Smooth muscle cell (in vitro differentiated cells): ENCODE results near the gene MGST1. TPM values are rescaled to one million over a fixed set of nuclear protein-coding genes. Genes with fewer than 3 reads are reported as not detected.
"Not testable (repeated sequence)": the region's sequence is repeated elsewhere in the genome, so short reads cannot be mapped to it uniquely, and the experiment has no call there.

Source experiments
- DNase-seq: peaks from one replicate; lab custom pipeline; 2025; ENCODE audit not compliant: unreplicated experiment; lab: John Stamatoyannopoulos, UW
- H2AFZ ChIP-seq: fragments of 200-600 bp; sonication (generic); 2 replicates; pipeline ENCODE4 v1.6.0; 2016; ENCODE audit warnings: antibody characterized with exemption, low read depth, mild to moderate bottlenecking
- H3F3A ChIP-seq: fragments of 200-600 bp; sonication (generic); 2 replicates; pipeline ENCODE4 v1.6.0; 2017; ENCODE audit warnings: antibody characterized with exemption, low read depth
- H3K27ac ChIP-seq: fragments of 200-600 bp; sonication (generic); 2 replicates; pipeline ENCODE4 v1.5.1; 2016; ENCODE audit warnings: low read depth, mild to moderate bottlenecking
- H3K27me3 ChIP-seq: fragments of 200-600 bp; sonication (generic); 2 replicates; pipeline ENCODE4 v1.6.1; 2016; ENCODE audit warnings: low read depth, mild to moderate bottlenecking
- H3K36me3 ChIP-seq: fragments of 200-600 bp; sonication (generic); 2 replicates; pipeline ENCODE4 v1.5.1; 2016; ENCODE audit warnings: low read depth
- H3K4me1 ChIP-seq: fragments of 200-600 bp; sonication (generic); 2 replicates; pipeline ENCODE4 v1.5.1; 2016; ENCODE audit warnings: low read depth
- H3K4me2 ChIP-seq: fragments of 200-600 bp; sonication (generic); 2 replicates; pipeline ENCODE4 v1.6.0; 2016; ENCODE audit warnings: mild to moderate bottlenecking
- H3K4me3 ChIP-seq: fragments of 200-600 bp; sonication (generic); 2 replicates; pipeline ENCODE4 v1.5.1; 2016; ENCODE audit warnings: mild to moderate bottlenecking
- H3K79me2 ChIP-seq: fragments of 200-600 bp; sonication (generic); 2 replicates; pipeline ENCODE4 v1.6.0; 2016; ENCODE audit warnings: low read depth, mild to moderate bottlenecking
- H3K9ac ChIP-seq: fragments of 200-600 bp; sonication (generic); 2 replicates; pipeline ENCODE4 v1.6.0; 2016; ENCODE audit warnings: low read depth
- H3K9me3 ChIP-seq: fragments of 200-600 bp; sonication (generic); replicated peaks from 2 replicates; pipeline ENCODE4 v1.5.1; 2016; ENCODE audit warnings: low read depth
- H4K20me1 ChIP-seq: fragments of 200-600 bp; sonication (generic); 2 replicates; pipeline ENCODE4 v1.6.0; 2016; ENCODE audit warnings: low read depth
- WGBS: methylation state at CpG from one replicate; pipeline ENCODE4 v1.1.7; 2016; ENCODE audit warnings: low lambda C conversion rate; 5-methylcytosine and 5-hydroxymethylcytosine counted together
- polyA plus RNA-seq: library from polyadenylated mRNA; unstranded; fragments of >200 nt; fragmentation: Nextera tagmentation; extraction: Ambion mirVana; gene quantifications from 2 replicates; pipeline ENCODE4 v1.2.1, GENCODE V29; 2016
- total RNA-seq: library from RNA; depleted of rRNA; stranded (reverse); fragments of >200 nt; gene quantifications from 2 replicates; pipeline ENCODE4 v1.2.3, GENCODE V29; 2014
- TF ChIP-seq, protein P1 (sequence below): fragments of 200-600 bp; sonication (generic); IDR thresholded peaks from 2 replicates; pipeline ENCODE4 v1.5.1; 2017; ENCODE audit warnings: borderline replicate concordance, mild to moderate bottlenecking, antibody characterized with exemption; ENCODE audit not compliant: insufficient read depth, poor library complexity, severe bottlenecking

The MGST1 gene
- total and polyA plus RNA-seq, 2 experiments from 2014 or later: 21.7 to 31.4 TPM

DNA sequence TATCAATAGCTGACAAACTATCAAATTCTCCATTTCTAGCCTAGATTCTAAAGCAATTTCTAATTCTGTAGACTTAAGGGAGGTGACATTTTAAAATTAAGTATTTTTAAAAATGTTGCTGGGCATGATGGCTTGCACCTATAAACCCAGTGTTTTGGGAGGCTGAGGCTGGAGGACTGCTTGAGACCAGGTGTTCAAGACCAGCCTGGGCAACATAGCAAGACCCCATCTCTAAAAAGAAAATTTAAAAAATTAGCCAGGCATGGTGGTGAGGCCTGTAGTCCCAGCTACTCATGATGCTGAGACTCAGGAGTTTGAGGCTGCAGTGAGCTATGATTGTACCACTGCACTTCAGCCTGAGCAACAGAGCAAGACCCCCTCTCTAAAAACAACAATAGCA is 15.1 kb downstream of the MGST1 start:
- no peak for DNase-seq
- no peak overlapping the region for H3K4me2 ChIP-seq
- no peaks in the 10 kb centered on the region for H3K4me1 ChIP-seq

DNA sequence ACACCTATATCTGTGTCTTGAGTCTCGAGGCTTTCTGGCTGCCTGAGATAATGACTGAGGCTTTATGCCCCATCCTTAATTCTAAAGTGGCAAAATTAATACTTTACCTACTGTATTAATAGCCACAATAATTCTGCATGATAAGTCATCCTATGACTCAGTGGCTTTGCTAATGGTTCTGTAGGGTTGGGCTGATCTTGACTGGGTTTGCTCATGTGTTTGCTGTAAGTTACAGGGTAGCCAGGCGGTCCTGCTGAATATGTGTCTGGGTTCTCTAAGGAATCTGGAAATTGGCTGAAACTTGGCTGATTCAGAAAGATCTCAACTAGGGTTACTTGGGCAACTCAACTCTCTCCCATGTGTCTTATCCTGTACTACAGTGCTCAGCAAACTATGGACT is 21.7 kb downstream of the MGST1 start:
- Histone ChIP-seq H3K9me3 (no peaks in the 10 kb centered on the region), H3K4me2 (no peak overlapping the region), H3F3A (no peaks in the 10 kb centered on the region), H3K27ac (no peak overlapping the region), H3K4me3 (no peak overlapping the region), H2AFZ (no peak overlapping the region), H4K20me1 (no peaks in the 10 kb centered on the region), H3K79me2 (no peaks in the 10 kb centered on the region), H3K9ac (no peak overlapping the region), H3K36me3 (no peaks in the 10 kb centered on the region), H3K4me1 (no peaks in the 10 kb centered on the region), H3K27me3 (no peaks in the 10 kb centered on the region)
- TF ChIP-seq, protein P1, sequence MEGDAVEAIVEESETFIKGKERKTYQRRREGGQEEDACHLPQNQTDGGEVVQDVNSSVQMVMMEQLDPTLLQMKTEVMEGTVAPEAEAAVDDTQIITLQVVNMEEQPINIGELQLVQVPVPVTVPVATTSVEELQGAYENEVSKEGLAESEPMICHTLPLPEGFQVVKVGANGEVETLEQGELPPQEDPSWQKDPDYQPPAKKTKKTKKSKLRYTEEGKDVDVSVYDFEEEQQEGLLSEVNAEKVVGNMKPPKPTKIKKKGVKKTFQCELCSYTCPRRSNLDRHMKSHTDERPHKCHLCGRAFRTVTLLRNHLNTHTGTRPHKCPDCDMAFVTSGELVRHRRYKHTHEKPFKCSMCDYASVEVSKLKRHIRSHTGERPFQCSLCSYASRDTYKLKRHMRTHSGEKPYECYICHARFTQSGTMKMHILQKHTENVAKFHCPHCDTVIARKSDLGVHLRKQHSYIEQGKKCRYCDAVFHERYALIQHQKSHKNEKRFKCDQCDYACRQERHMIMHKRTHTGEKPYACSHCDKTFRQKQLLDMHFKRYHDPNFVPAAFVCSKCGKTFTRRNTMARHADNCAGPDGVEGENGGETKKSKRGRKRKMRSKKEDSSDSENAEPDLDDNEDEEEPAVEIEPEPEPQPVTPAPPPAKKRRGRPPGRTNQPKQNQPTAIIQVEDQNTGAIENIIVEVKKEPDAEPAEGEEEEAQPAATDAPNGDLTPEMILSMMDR: no peak
- WGBS: 91% methylated on average over 2 of the region's 2 CpGs
- DNase-seq: no peak

More for the DNA sequence above, 15.1 kb downstream of the MGST1 start:
- Histone ChIP-seq H3F3A (no peaks in the 10 kb centered on the region), H3K27me3 (no peaks in the 10 kb centered on the region), H4K20me1 (no peaks in the 10 kb centered on the region), H3K79me2 (no peaks in the 10 kb centered on the region), H3K36me3 (no peaks in the 10 kb centered on the region), H3K27ac (no peak overlapping the region), H2AFZ (no peak overlapping the region), H3K9ac (no peak overlapping the region), H3K4me3 (no peak overlapping the region), H3K9me3 (no peaks in the 10 kb centered on the region)
- TF ChIP-seq, protein P1: no peak

DNA sequence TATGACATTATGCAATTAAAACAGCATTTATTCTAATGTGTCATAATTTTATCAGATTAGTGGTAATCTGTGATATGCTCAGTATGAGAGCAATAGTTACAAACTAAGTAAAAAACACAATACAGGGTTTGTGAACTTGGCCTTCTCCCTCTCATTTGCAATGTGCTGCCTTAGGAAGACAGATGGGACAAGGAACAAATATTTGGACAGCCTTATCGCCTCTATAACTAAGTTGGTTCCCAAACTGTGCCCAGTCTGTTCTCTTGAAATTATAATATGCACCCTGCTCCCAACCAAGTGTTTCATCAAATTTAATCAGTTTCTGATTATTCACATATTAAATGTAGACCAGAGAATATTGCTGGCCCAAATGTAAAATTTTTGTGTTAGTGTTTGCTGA is 22.7 kb downstream of the MGST1 start:
- Histone ChIP-seq H3K9me3 (no peaks in the 10 kb centered on the region), H3K9ac (no peak overlapping the region), H3K4me1 (no peaks in the 10 kb centered on the region), H3K36me3 (no peaks in the 10 kb centered on the region), H2AFZ (no peak overlapping the region), H3F3A (no peaks in the 10 kb centered on the region), H3K79me2 (no peaks in the 10 kb centered on the region), H3K4me2 (no peak overlapping the region), H3K27ac (no peak overlapping the region), H3K27me3 (no peaks in the 10 kb centered on the region), H3K4me3 (no peak overlapping the region), H4K20me1 (no peaks in the 10 kb centered on the region)
- DNase-seq: no peak
- 100% methylated on average over 1 of the region's 1 CpG for WGBS
- TF ChIP-seq, protein P1: no peak

DNA sequence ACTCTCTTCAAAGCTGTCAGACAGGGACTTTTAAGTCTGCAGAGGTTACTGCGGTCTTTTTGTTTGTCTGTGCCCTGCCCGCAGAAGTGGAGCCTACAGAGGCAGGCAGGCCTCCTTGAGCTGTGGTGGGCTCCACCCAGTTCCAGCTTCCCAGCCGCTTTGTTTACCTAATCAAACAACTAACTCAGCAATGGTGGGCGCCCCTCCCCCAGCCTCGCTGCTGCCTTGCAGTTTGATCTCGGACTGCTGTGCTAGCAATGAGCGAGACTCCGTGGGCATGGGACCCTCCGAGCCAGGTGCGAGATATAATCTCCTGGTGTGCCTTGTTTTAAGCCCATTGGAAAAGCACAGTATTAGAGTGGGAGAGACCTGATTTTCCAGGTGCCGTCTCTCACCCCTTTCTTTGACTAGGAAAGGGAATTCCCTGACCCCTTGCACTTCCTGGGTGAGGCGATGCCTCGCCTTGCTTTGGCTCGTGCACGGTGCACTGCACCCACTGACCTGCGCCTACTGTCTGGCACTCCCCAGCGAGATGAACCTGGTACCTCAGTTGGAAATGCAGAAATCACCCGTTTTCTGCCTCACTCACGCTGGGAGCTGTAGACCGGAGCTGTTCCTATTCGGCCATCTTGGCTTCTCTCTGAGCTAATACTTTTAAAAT is 35.3 kb downstream of the MGST1 start:
- H3K36me3 ChIP-seq, H3K27ac ChIP-seq, H3K9ac ChIP-seq, H4K20me1 ChIP-seq, H3K79me2 ChIP-seq, H3K4me1 ChIP-seq, DNase-seq, H3K4me2 ChIP-seq, H3K27me3 ChIP-seq, H3F3A ChIP-seq, H2AFZ ChIP-seq, H3K4me3 ChIP-seq, H3K9me3 ChIP-seq: not testable (repeated sequence)
- 84% methylated on average over 21 of the region's 21 CpGs for WGBS
